WERI-Rb-1 (cell line): ENCODE measurements around the gene SH3TC2.
A peak's percentile ranks its signal among the peaks of the same experiment; 100 is the strongest.

Experiments used
- DNase-seq: peaks from one replicate; pipeline ENCODE4 v3.0.0-alpha.2; 2020
- H3K27ac ChIP-seq: fragments of 250-450 bp; sonication (Bioruptor Pico); 2 replicates; pipeline ENCODE4 v1.5.1; 2020; ENCODE audit warnings: mild to moderate bottlenecking, moderate library complexity
- H3K27me3 ChIP-seq: fragments of 250-450 bp; sonication (Bioruptor Pico); 2 replicates; pipeline ENCODE4 v1.5.1; 2021; ENCODE audit warnings: mild to moderate bottlenecking, low read depth, moderate library complexity; ENCODE audit not compliant: insufficient read depth, severe bottlenecking
- H3K36me3 ChIP-seq: fragments of 250-450 bp; sonication (Bioruptor Pico); 2 replicates; pipeline ENCODE4 v1.5.1; 2020; ENCODE audit warnings: mild to moderate bottlenecking, moderate library complexity
- H3K4me3 ChIP-seq: 2 replicates; pipeline ENCODE4 v1.5.1; 2011; ENCODE audit warnings: low read depth, mild to moderate bottlenecking, control low read depth, low read length
- H3K9me3 ChIP-seq: fragments of 250-450 bp; sonication (Bioruptor Pico); 2 replicates; pipeline ENCODE4 v1.5.1; 2021; ENCODE audit warnings: mild to moderate bottlenecking, moderate library complexity; ENCODE audit not compliant: severe bottlenecking
- TF ChIP-seq, protein P1 (sequence below): IDR thresholded peaks from 2 replicates; pipeline ENCODE4 v1.5.1; 2011; ENCODE audit warnings: low read depth, mild to moderate bottlenecking, control low read depth, inconsistent platforms, low read length

SH3TC2 gene

DNA sequence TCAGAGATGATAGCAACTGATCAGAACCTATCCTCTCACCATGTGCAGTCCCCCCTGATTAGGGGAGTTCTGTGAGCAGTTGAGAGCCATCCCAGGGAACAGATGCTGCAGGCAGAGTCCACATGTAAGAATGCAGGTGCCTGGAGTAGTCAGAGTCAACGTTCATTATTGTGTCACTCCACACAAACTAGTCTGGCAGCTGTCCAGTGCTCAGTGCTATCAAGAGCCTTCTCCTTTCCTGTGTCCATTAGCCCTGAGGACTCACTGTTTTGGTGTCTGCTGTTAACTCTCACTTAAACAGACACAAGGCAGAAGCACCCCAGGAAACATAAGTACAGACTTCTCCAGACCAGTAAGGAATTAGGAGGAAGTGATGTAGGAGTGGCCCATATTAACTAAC is 2.5 kb downstream of the SH3TC2 start:
- Histone ChIP-seq H3K9me3 (no peaks in the 10 kb centered on the region), H3K36me3 (no peaks in the 10 kb centered on the region), H3K27me3 (peaks cover 38% of the 10 kb centered on the region), H3K4me3 (no peak overlapping the region), H3K27ac (no peak overlapping the region)
- DNase-seq = no peak
- TF ChIP-seq, protein P1, sequence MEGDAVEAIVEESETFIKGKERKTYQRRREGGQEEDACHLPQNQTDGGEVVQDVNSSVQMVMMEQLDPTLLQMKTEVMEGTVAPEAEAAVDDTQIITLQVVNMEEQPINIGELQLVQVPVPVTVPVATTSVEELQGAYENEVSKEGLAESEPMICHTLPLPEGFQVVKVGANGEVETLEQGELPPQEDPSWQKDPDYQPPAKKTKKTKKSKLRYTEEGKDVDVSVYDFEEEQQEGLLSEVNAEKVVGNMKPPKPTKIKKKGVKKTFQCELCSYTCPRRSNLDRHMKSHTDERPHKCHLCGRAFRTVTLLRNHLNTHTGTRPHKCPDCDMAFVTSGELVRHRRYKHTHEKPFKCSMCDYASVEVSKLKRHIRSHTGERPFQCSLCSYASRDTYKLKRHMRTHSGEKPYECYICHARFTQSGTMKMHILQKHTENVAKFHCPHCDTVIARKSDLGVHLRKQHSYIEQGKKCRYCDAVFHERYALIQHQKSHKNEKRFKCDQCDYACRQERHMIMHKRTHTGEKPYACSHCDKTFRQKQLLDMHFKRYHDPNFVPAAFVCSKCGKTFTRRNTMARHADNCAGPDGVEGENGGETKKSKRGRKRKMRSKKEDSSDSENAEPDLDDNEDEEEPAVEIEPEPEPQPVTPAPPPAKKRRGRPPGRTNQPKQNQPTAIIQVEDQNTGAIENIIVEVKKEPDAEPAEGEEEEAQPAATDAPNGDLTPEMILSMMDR = no peak

DNA sequence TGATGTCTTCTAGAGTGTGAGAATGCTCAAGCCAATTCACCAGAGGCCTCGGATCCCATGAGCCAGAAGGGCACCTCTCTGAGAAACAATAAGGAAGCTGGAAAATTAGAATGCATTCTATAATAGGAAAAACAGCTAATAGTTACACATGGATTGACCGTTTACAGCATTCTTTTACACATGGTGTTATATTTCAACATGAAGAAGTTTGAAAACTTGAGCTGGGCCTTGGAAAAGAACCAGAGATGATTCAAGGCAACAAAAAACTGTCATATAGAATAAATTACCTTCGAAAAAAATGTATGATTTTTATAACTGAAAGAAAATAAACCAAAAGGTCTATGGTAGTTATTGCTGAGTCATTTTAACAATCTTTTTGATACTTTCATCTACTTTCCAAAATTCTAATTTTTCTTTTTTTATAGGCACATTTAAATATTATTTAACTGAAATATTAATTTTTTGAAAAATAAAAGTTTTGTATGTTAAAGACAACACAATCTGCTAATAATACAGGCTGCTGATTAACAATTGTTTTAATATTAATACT is 6.2 kb downstream of the SH3TC2 start:
- Histone ChIP-seq H3K4me3 (no peak overlapping the region), H3K36me3 (no peaks in the 10 kb centered on the region), H3K27me3 (peaks cover 21% of the 10 kb centered on the region), H3K27ac (no peak overlapping the region), H3K9me3 (no peaks in the 10 kb centered on the region)
- no peak for DNase-seq
- TF ChIP-seq, protein P1 = no peak

DNA sequence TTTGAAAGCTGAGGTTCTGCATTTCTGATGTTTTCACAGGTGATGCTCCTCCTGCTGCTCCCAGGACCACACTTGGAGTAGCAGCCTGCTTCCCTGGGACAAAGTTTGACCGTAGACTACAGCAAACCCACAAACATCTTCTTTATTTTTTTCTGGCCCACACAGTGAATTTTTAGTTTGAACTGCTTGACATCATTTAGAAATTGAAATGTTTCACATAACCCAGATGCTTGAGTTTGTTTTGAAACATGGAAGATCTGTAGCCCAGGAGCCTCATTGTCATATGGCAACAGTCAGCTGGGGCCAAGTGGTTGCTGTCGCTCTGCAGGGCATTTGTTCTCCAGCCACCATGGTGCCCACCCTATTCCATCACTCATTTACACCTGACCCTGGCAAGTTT is 8.4 kb downstream of the SH3TC2 start:
- DNase-seq = no peak
- no peaks in the 10 kb centered on the region for H3K9me3 ChIP-seq

DNA sequence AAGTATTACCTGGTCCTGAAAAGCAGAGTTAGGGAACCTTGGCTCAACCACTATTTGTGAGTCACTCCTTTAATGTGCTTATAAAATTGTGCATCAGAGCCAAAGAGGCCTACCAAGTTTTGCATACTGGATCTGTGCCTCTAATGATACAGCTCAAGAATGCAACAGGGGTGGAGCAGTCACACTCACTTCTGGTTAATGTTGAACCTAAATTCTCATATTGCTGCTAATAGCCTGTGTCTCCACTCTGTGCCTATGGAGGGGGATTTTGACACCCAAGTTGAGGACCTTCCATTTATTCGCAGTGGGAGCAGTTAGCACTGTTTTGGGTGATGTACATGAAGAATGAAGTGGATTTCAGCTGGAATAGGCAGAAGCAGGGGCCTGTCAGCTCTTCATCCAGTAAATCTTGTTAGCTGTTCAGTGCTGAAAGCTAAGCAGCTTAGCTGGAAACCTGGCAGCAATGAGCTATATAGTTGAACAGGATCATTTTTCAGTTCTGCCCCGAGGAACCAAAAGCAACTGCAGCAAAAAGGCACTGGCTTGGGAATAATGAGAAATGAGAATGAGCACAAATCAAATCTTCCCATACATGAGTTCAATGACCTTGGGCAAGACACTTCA is 9.7 kb downstream of the SH3TC2 start:
- H3K27me3 ChIP-seq = peaks cover 5% of the 10 kb centered on the region
- no peaks in the 10 kb centered on the region for H3K9me3 ChIP-seq
- H3K4me3 ChIP-seq = no peak overlapping the region
- TF ChIP-seq, protein P1 = no peak
- H3K27ac ChIP-seq = no peak overlapping the region
- no peaks in the 10 kb centered on the region for H3K36me3 ChIP-seq
- peak; percentile 46 for DNase-seq

More for the DNA sequence above, 8.4 kb downstream of the SH3TC2 start:
- Histone ChIP-seq H3K27me3 (peaks cover 11% of the 10 kb centered on the region), H3K36me3 (no peaks in the 10 kb centered on the region), H3K27ac (no peak overlapping the region), H3K4me3 (no peak overlapping the region)
- TF ChIP-seq, protein P1 = no peak

DNA sequence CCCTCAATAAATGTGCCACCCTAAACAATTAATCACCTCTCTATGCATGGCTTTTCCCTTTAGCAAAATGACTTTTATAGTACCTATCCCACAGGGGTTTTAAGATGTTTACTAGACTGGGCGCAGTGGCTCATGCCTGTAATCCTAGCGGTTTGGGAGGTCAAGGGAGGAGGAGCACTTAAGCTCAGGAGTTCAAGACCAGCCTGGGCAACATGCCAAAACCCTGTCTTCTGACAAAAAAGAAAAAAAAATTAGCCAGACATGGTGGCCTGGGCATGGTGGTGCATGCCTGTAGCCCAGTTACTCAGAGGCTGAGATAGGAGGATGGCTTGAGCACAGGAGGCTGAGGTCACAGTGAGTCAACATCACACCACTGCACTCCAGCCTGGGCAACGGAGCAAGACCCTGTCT is 13.5 kb downstream of the SH3TC2 start:
- TF ChIP-seq, protein P1 = no peak
- peaks cover 5% of the 10 kb centered on the region for H3K27me3 ChIP-seq
- H3K4me3 ChIP-seq = no peak overlapping the region
- no peak overlapping the region for H3K27ac ChIP-seq
- no peak for DNase-seq
- no peaks in the 10 kb centered on the region for H3K9me3 ChIP-seq
- no peaks in the 10 kb centered on the region for H3K36me3 ChIP-seq

DNA sequence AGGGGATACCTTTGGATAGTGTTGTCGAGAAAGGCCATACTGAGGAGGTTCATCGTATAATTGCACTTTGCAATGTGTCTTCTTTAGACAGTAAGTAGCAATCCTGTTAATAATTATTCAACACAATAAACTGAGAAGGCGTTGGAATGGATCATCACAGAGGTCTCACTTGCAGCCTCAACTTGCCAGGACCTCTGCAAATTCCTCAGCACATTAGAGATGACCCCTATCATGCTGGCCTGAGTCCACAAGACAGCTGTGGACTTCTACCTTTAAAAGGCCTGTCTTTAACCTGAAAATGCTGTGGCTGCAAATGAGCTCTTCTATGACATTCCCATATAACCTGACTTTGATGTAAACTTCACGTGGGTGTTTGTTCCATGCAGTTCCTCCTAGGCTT is 14.1 kb downstream of the SH3TC2 start:
- TF ChIP-seq, protein P1 = no peak
- no peak overlapping the region for H3K27ac ChIP-seq
- no peak overlapping the region for H3K4me3 ChIP-seq
- peaks cover 5% of the 10 kb centered on the region for H3K27me3 ChIP-seq
- H3K36me3 ChIP-seq = no peaks in the 10 kb centered on the region
- DNase-seq = no peak
- H3K9me3 ChIP-seq = no peaks in the 10 kb centered on the region
